Keratinocyte (primary cell): ENCODE results near the gene CHRNG.

Source experiments
- EZH2 ChIP-seq: IDR thresholded peaks from one replicate; pipeline ENCODE4 v1.6.1; 2012; ENCODE audit warnings: inconsistent platforms, mild to moderate bottlenecking, low read length, moderate library complexity
- TF ChIP-seq, protein P1 (sequence below), 3 experiments: IDR thresholded peaks in 1 of 3; conservative IDR thresholded peaks in 1 of 3; optimal IDR thresholded peaks in 1 of 3; 2 replicates in 2 of 3; 3 replicates in 1 of 3; pipeline versions ENCODE3 to v1.5.1; 2011; ENCODE audit warnings: low read length in 3 of 3, mild to moderate bottlenecking in 3 of 3, moderate library complexity in 2 of 3, control low read depth in 1 of 3, inconsistent platforms in 1 of 3; ENCODE audit not compliant: insufficient read depth in 2 of 3; ENCODE audit errors: extremely low read depth in 1 of 3

- TF ChIP-seq, protein P1, sequence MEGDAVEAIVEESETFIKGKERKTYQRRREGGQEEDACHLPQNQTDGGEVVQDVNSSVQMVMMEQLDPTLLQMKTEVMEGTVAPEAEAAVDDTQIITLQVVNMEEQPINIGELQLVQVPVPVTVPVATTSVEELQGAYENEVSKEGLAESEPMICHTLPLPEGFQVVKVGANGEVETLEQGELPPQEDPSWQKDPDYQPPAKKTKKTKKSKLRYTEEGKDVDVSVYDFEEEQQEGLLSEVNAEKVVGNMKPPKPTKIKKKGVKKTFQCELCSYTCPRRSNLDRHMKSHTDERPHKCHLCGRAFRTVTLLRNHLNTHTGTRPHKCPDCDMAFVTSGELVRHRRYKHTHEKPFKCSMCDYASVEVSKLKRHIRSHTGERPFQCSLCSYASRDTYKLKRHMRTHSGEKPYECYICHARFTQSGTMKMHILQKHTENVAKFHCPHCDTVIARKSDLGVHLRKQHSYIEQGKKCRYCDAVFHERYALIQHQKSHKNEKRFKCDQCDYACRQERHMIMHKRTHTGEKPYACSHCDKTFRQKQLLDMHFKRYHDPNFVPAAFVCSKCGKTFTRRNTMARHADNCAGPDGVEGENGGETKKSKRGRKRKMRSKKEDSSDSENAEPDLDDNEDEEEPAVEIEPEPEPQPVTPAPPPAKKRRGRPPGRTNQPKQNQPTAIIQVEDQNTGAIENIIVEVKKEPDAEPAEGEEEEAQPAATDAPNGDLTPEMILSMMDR (optimal IDR thresholded peaks at IDR 0.05 in 1 of 3, IDR thresholded peaks at IDR 0.05 in 1 of 3, conservative IDR thresholded peaks at IDR 0.05 in 1 of 3; ENCODE audit: extremely low read depth in 1 of 3, insufficient read depth in 2 of 3, low read length in 3 of 3) = no peak
- TF ChIP-seq EZH2 = no peak
Measured at GRCh38 chr2:232551776-232552175, 12.3 kb downstream of the CHRNG start.
